Stomach (tissue), 9 donors: Measurements from ENCODE around the gene ZNF132. TPM values are rescaled to one million over a fixed set of nuclear protein-coding genes. Genes with fewer than 3 reads are reported as not detected.

Source experiments
- DNase-seq, 2 donors: peaks; one replicate each; pipeline versions ENCODE4 v3.0.0 to v3.0.0-alpha.2; 2013 to 2019
- H3K27ac ChIP-seq, 5 donors: fragments of 200-600 bp in 4 of 5; sonication (generic) in 4 of 5; one replicate each; pipeline ENCODE4 v1.5.1; 2013 to 2019; ENCODE audit warnings: mild to moderate bottlenecking in 1 of 5, moderate library complexity in 1 of 5
- H3K27me3 ChIP-seq, 3 donors: fragments of 200-600 bp; sonication (generic); one replicate each; pipeline ENCODE4 v1.5.1; 2017 to 2019; ENCODE audit warnings: mixed run types in 1 of 3
- H3K36me3 ChIP-seq, 4 donors: fragments of 200-600 bp; sonication (generic); 1 replicate in 3 of 4; 2 replicates in 1 of 4; pipeline ENCODE4 v1.5.1; 2016 to 2019
- H3K4me1 ChIP-seq, 4 donors: fragments of 200-600 bp; sonication (generic); one replicate each; pipeline ENCODE4 v1.5.1; 2016 to 2019
- H3K4me3 ChIP-seq, 4 donors: fragments of 200-600 bp; sonication (generic) in 3 of 4; one replicate each; pipeline ENCODE4 v1.5.1; 2016 to 2019; ENCODE audit warnings: mild to moderate bottlenecking in 1 of 4
- H3K9me3 ChIP-seq, 4 donors: fragments of 200-600 bp; sonication (generic); one replicate each; pipeline ENCODE4 v1.5.1; 2016 to 2019
- EP300 ChIP-seq: sonication (generic); formaldehyde crosslinking; IDR thresholded peaks from one replicate; pipeline ENCODE4 v1.6.1; 2017; ENCODE audit warnings: antibody characterized with exemption
- POLR2A ChIP-seq, 4 donors: fragments of 450-650 bp; IDR thresholded peaks; one replicate each; pipeline ENCODE4 v1.6.1; 2016; ENCODE audit warnings: antibody characterized with exemption in 4 of 4, control low read depth in 2 of 4, mild to moderate bottlenecking in 1 of 4, moderate library complexity in 1 of 4
- POLR2AphosphoS5 ChIP-seq, 3 donors: sonication (generic); formaldehyde crosslinking; IDR thresholded peaks; one replicate each; pipeline ENCODE4 v1.6.1; 2016; ENCODE audit warnings: antibody characterized with exemption in 3 of 3
- WGBS, 5 donors: extraction: QIAGEN DNeasy Blood & Tissue Kit in 3 of 5; methylation state at CpG; one replicate each; pipeline versions ENCODE4 v1.1.5 to v1.1.7; 2013 to 2018; 5-methylcytosine and 5-hydroxymethylcytosine counted together
- intact Hi-C: fragments of 100-400 bp; cut with DNase I; formaldehyde crosslinking; loops from one replicate; pipeline ENCODE4 v1.15.1; 2023; ENCODE audit warnings: low total_unique reads
- polyA plus RNA-seq, 3 donors: library from polyadenylated mRNA; stranded (reverse); fragments of 200-250 nt; gene quantifications; one replicate each; pipeline ENCODE4 v1.2.3, GENCODE V29; 2013
- small RNA-seq, 4 donors: library from RNA; depleted of rRNA; stranded (forward); fragments of <200 nt; gene quantifications; one replicate each; pipeline ENCODE3, GENCODE V24; 2016
- total RNA-seq, 5 donors: library from RNA; depleted of rRNA; stranded (reverse); fragments of >200 nt; gene quantifications; one replicate each; pipeline versions ENCODE4 v1.1.0 to v1.2.3, GENCODE V29; 2014 to 2016
- TF ChIP-seq, protein P1 (sequence below), 7 experiments: fragments of 450-650 bp in 4 of 7; fragments of 200-600 bp in 3 of 7; sonication (generic) in 3 of 7; IDR thresholded peaks; one replicate each; pipeline ENCODE4 v1.5.1; 2016 to 2019; ENCODE audit warnings: antibody characterized with exemption in 7 of 7, control low read depth in 2 of 7, mild to moderate bottlenecking in 1 of 7
- donor health status: healthy with polysubstance abuse.
- donor health status: Bipolar disorder and iron deficiency.
- donor health status: healthy.

Gene ZNF132
- total and polyA plus RNA-seq, 8 donors: 0.68 to 8.9 (median 4.6) TPM

GRCh38 chr19:58385313-58385890 lies 54.6 kb downstream of the ZNF132 start:
- 75 to 81% (median 79%) methylated on average over 9 of the region's 9 CpGs for WGBS, 5 donors
- TF ChIP-seq POLR2AphosphoS5 (IDR thresholded peaks at IDR 0.05): no peak
- no peak for TF ChIP-seq EP300
- Histone ChIP-seq H3K36me3 (peaks cover 11 to 25% (median 24%) of the 10 kb centered on the region in 4 donors), H3K27ac (peak overlapping the region; percentile 93 to 98 (median 97)), H3K27me3 (no peaks in the 10 kb centered on the region), H3K4me3 (peak overlapping the region in 3 of 4 donors; percentile 82 to 98 (median 92)), H3K4me1 (peaks cover 31 to 62% (median 57%) of the 10 kb centered on the region in 4 donors), H3K9me3 (no peaks in the 10 kb centered on the region)
- intact Hi-C loops: no loop called here
- no peak for DNase-seq

DNA sequence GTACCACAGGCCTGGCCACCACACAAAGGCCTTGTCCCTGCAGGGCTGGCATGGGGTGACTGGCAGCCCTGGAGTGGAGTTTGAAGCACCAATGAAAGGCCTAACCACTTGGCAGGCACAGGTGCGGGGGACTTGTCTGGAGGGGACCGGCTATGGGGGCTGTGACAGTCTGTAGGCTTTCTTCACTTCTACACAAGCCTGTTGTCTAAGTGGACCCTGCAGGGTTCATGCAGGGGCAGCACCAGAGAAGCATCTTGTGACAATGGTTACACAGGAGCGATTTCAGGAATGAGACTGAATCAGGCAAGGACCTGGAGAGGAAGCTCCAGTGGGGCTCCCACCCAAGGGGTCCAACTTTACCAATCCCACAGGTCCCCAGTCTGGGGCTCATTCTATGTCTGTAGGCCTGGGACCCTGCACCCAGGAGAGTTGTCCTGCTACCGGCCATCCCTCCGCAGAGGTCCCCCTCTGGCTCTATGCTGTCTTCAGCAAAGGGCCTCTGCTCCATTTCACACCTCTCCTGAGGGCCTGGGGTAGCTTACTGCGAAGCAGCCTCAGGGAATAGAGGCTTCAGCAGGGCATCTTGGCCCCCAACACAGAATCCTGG lies 56.9 kb downstream of the ZNF132 start:
- H3K27me3 ChIP-seq: no peaks in the 10 kb centered on the region
- H3K4me3 ChIP-seq: no peak overlapping the region
- peak in 1 of 2 donors; percentile 4 for DNase-seq
- H3K36me3 ChIP-seq: peaks cover 0 to 2% (median 1%) of the 10 kb centered on the region in 4 donors
- H3K9me3 ChIP-seq: no peaks in the 10 kb centered on the region
- intact Hi-C loops: no loop called here
- H3K4me1 ChIP-seq: peaks cover 37 to 53% (median 51%) of the 10 kb centered on the region in 4 donors
- TF ChIP-seq EP300 (no peak), POLR2A (IDR thresholded peaks at IDR 0.05) (no peak), POLR2AphosphoS5 (IDR thresholded peaks at IDR 0.05) (no peak)
- TF ChIP-seq, protein P1, sequence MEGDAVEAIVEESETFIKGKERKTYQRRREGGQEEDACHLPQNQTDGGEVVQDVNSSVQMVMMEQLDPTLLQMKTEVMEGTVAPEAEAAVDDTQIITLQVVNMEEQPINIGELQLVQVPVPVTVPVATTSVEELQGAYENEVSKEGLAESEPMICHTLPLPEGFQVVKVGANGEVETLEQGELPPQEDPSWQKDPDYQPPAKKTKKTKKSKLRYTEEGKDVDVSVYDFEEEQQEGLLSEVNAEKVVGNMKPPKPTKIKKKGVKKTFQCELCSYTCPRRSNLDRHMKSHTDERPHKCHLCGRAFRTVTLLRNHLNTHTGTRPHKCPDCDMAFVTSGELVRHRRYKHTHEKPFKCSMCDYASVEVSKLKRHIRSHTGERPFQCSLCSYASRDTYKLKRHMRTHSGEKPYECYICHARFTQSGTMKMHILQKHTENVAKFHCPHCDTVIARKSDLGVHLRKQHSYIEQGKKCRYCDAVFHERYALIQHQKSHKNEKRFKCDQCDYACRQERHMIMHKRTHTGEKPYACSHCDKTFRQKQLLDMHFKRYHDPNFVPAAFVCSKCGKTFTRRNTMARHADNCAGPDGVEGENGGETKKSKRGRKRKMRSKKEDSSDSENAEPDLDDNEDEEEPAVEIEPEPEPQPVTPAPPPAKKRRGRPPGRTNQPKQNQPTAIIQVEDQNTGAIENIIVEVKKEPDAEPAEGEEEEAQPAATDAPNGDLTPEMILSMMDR (IDR thresholded peaks at IDR 0.05): no peak
- no peak overlapping the region for H3K27ac ChIP-seq
- WGBS, 5 donors: 93 to 97% (median 94%) methylated on average over 4 to 6 of the region's 6 CpGs

Small RNA genes within 50 kb of the gene (small RNA-seq; reads per million reads assigned to genes)
- gene MIR4754 (0 reads per million in 4 donors), gene RNU6-1337P (0 reads per million in 4 donors)

Other genes starting within 250 kb of the ZNF132 start
- gene ZNF544, start 211.2 kb downstream of the ZNF132 start, total RNA-seq: 10 to 100 TPM in 4 of 5 donors, 1 to 10 TPM in 1; 9.6 to 60.7 (median 34.8) TPM
- 10 to 100 TPM in 2 of 3 donors, 1 to 10 TPM in 1; 9.5 to 17.7 (median 17.0) TPM for gene ZNF544, start 211.2 kb downstream of the ZNF132 start, polyA plus RNA-seq
- gene ZNF8, start 161.2 kb downstream of the ZNF132 start, total RNA-seq: 1 to 10 TPM; 1.4 to 9.0 (median 4.9) TPM
- gene ZNF8, start 161.2 kb downstream of the ZNF132 start, polyA plus RNA-seq: 1 to 10 TPM in 1 of 3 donors, under 1 TPM in 2; 0.81 to 1.1 (median 0.95) TPM
- gene ERVK3-1, start 134.8 kb downstream of the ZNF132 start, total RNA-seq: 10 to 100 TPM; 25.2 to 93.6 (median 48.4) TPM
- 10 to 100 TPM; 25.0 to 45.1 (median 35.1) TPM for gene ERVK3-1, start 134.8 kb downstream of the ZNF132 start, polyA plus RNA-seq
- 1 to 10 TPM in 3 of 5 donors, under 1 TPM in 1, not detected in 1; 0.45 to 5.2 (median 1.6) TPM for gene ZSCAN22, start 113.2 kb downstream of the ZNF132 start, total RNA-seq
- 1 to 10 TPM in 1 of 3 donors, under 1 TPM in 2; 0.75 to 1.4 (median 0.83) TPM for gene ZSCAN22, start 113.2 kb downstream of the ZNF132 start, polyA plus RNA-seq
- 10 to 100 TPM in 1 of 5 donors, 1 to 10 TPM in 2, not detected in 2; 1.1 to 30.9 (median 1.7) TPM for gene A1BG, start 86.7 kb downstream of the ZNF132 start, total RNA-seq
- gene A1BG, start 86.7 kb downstream of the ZNF132 start, polyA plus RNA-seq: 10 to 100 TPM; 19.7 to 61.7 (median 33.8) TPM
- gene ZNF497, start 77.4 kb downstream of the ZNF132 start, total RNA-seq: 10 to 100 TPM in 1 of 5 donors, 1 to 10 TPM in 2, under 1 TPM in 1, not detected in 1; 0.14 to 12.3 (median 3.2) TPM
- 1 to 10 TPM in 1 of 3 donors, under 1 TPM in 2; 0.12 to 1.0 (median 0.46) TPM for gene ZNF497, start 77.4 kb downstream of the ZNF132 start, polyA plus RNA-seq
- 1 to 10 TPM in 4 of 5 donors, not detected in 1; 1.8 to 8.5 (median 2.3) TPM for gene ZNF837, start 59.1 kb downstream of the ZNF132 start, total RNA-seq
- gene ZNF837, start 59.1 kb downstream of the ZNF132 start, polyA plus RNA-seq: 1 to 10 TPM; 2.3 to 3.0 (median 2.4) TPM
- 1,000 to 10,000 TPM in 3 of 5 donors, 100 to 1,000 TPM in 2; 801 to 1,605 (median 1,501) TPM for gene RPS5, start 52.9 kb downstream of the ZNF132 start, total RNA-seq
- 1,000 to 10,000 TPM; 1,495 to 2,322 (median 1,503) TPM for gene RPS5, start 52.9 kb downstream of the ZNF132 start, polyA plus RNA-seq
- gene RNF225, start 44.5 kb downstream of the ZNF132 start, total RNA-seq: not detected
- gene RNF225, start 44.5 kb downstream of the ZNF132 start, polyA plus RNA-seq: under 1 TPM in 1 of 3 donors, not detected in 2; 0.13 TPM
- gene ZNF584, start 31.5 kb downstream of the ZNF132 start, total RNA-seq: 100 to 1,000 TPM in 1 of 5 donors, 10 to 100 TPM in 2, 1 to 10 TPM in 1, not detected in 1; 5.4 to 114 (median 17.2) TPM
- gene ZNF584, start 31.5 kb downstream of the ZNF132 start, polyA plus RNA-seq: 10 to 100 TPM in 1 of 3 donors, 1 to 10 TPM in 2; 5.6 to 10.8 (median 6.8) TPM
- gene ZNF324B, start 11.5 kb upstream of the ZNF132 start, total RNA-seq: 10 to 100 TPM in 1 of 5 donors, 1 to 10 TPM in 2, under 1 TPM in 1, not detected in 1; 0.58 to 12.6 (median 6.5) TPM
- 1 to 10 TPM; 1.6 to 2.3 (median 1.7) TPM for gene ZNF324B, start 11.5 kb upstream of the ZNF132 start, polyA plus RNA-seq
- gene ZNF324, start 26.9 kb upstream of the ZNF132 start, total RNA-seq: 10 to 100 TPM in 1 of 5 donors, 1 to 10 TPM in 4; 5.8 to 11.9 (median 8.5) TPM
- gene ZNF324, start 26.9 kb upstream of the ZNF132 start, polyA plus RNA-seq: 1 to 10 TPM; 1.7 to 3.0 (median 2.3) TPM
- gene ZNF446, start 36.2 kb upstream of the ZNF132 start, total RNA-seq: 10 to 100 TPM in 1 of 5 donors, 1 to 10 TPM in 4; 4.6 to 26.1 (median 5.3) TPM
- 10 to 100 TPM in 1 of 3 donors, 1 to 10 TPM in 2; 7.1 to 13.0 (median 9.2) TPM for gene ZNF446, start 36.2 kb upstream of the ZNF132 start, polyA plus RNA-seq
- gene SLC27A5, start 71.8 kb upstream of the ZNF132 start, total RNA-seq: 1 to 10 TPM in 3 of 5 donors, under 1 TPM in 1, not detected in 1; 0.87 to 3.3 (median 1.3) TPM
- 10 to 100 TPM in 2 of 3 donors, 1 to 10 TPM in 1; 8.4 to 18.4 (median 16.0) TPM for gene SLC27A5, start 71.8 kb upstream of the ZNF132 start, polyA plus RNA-seq
- 10 to 100 TPM in 3 of 5 donors, 1 to 10 TPM in 1, not detected in 1; 2.4 to 49.0 (median 20.1) TPM for gene ZBTB45, start 79.7 kb upstream of the ZNF132 start, total RNA-seq
- 1 to 10 TPM; 5.6 to 8.2 (median 6.6) TPM for gene ZBTB45, start 79.7 kb upstream of the ZNF132 start, polyA plus RNA-seq
- 100 to 1,000 TPM in 4 of 5 donors, 10 to 100 TPM in 1; 95.5 to 923 (median 243) TPM for gene TRIM28, start 103.9 kb upstream of the ZNF132 start, total RNA-seq
- gene TRIM28, start 103.9 kb upstream of the ZNF132 start, polyA plus RNA-seq: 100 to 1,000 TPM; 143 to 200 (median 171) TPM
- 100 to 1,000 TPM in 2 of 5 donors, 10 to 100 TPM in 3; 55.8 to 260 (median 89.0) TPM for gene CHMP2A, start 115.0 kb upstream of the ZNF132 start, total RNA-seq
- 100 to 1,000 TPM; 195 to 338 (median 235) TPM for gene CHMP2A, start 115.0 kb upstream of the ZNF132 start, polyA plus RNA-seq
- 10 to 100 TPM in 3 of 5 donors, 1 to 10 TPM in 1, not detected in 1; 9.8 to 35.3 (median 27.1) TPM for gene UBE2M, start 118.5 kb upstream of the ZNF132 start, total RNA-seq
- 10 to 100 TPM; 35.5 to 51.5 (median 41.9) TPM for gene UBE2M, start 118.5 kb upstream of the ZNF132 start, polyA plus RNA-seq
- 10 to 100 TPM; 14.0 to 84.9 (median 68.3) TPM for gene MZF1, start 133.2 kb upstream of the ZNF132 start, total RNA-seq
- gene MZF1, start 133.2 kb upstream of the ZNF132 start, polyA plus RNA-seq: 10 to 100 TPM; 16.1 to 33.2 (median 16.5) TPM